Liver (tissue), 9 donors: ENCODE measurements around the gene GADD45GIP1. TPM values are rescaled to one million over a fixed set of nuclear protein-coding genes. Genes with fewer than 3 reads are reported as not detected.

ENCODE experiments used
- DNase-seq: peaks from one replicate; pipeline ENCODE4 v3.0.0-alpha.2; 2017; ENCODE audit warnings: low spot score
- H3K27ac ChIP-seq, 2 donors: one replicate each; pipeline ENCODE4 v1.7.0; 2013; ENCODE audit warnings: inconsistent platforms in 2 of 2, low read length in 2 of 2, control low read depth in 1 of 2, low read depth in 1 of 2, mild to moderate bottlenecking in 1 of 2
- H3K27me3 ChIP-seq, 4 donors: one replicate each; pipeline versions ENCODE4 v1.6.1 to v1.7.0; 2013; ENCODE audit warnings: low read length in 3 of 4, inconsistent platforms in 1 of 4, mild to moderate bottlenecking in 1 of 4, moderate library complexity in 1 of 4; ENCODE audit not compliant: control insufficient read depth in 4 of 4, insufficient read depth in 4 of 4
- H3K36me3 ChIP-seq, 4 donors: one replicate each; pipeline versions ENCODE4 v1.6.1 to v1.7.0; 2013; ENCODE audit warnings: low read length in 3 of 4, mild to moderate bottlenecking in 3 of 4, low read depth in 1 of 4, moderate library complexity in 1 of 4; ENCODE audit not compliant: control insufficient read depth in 4 of 4, insufficient read depth in 3 of 4
- H3K4me1 ChIP-seq, 4 donors: one replicate each; pipeline versions ENCODE4 v1.6.1 to v1.7.0; 2013; ENCODE audit warnings: low read length in 3 of 4, mild to moderate bottlenecking in 3 of 4, moderate library complexity in 1 of 4; ENCODE audit not compliant: control insufficient read depth in 4 of 4, insufficient read depth in 4 of 4
- H3K4me3 ChIP-seq, 3 donors: one replicate each; pipeline versions ENCODE4 v1.6.1 to v1.7.0; 2013; ENCODE audit warnings: low read length in 3 of 3, control low read depth in 1 of 3, low read depth in 1 of 3, mild to moderate bottlenecking in 1 of 3
- H3K9ac ChIP-seq, 2 donors: one replicate each; pipeline ENCODE4 v1.7.0; 2013; ENCODE audit warnings: low read length in 2 of 2, mild to moderate bottlenecking in 2 of 2, moderate library complexity in 2 of 2, control low read depth in 1 of 2, low read depth in 1 of 2
- H3K9me3 ChIP-seq, 4 donors: one replicate each; pipeline versions ENCODE4 v1.6.1 to v1.7.0; 2013; ENCODE audit warnings: low read length in 3 of 4; ENCODE audit not compliant: control insufficient read depth in 4 of 4
- ATF3 ChIP-seq: IDR thresholded peaks from 2 replicates; pipeline ENCODE4 v1.6.1; 2016; ENCODE audit warnings: antibody characterized with exemption
- CTCF ChIP-seq: fragments of 150-350 bp; IDR thresholded peaks from 2 replicates; pipeline ENCODE4 v1.5.1; 2017; ENCODE audit warnings: improper control_type of control experiment, low read depth, low read length; ENCODE audit not compliant: missing input control
- EGR1 ChIP-seq, 2 donors: IDR thresholded peaks; 2 replicates each; pipeline ENCODE4 v1.6.1; 2016 to 2018; ENCODE audit warnings: antibody characterized with exemption in 2 of 2, low read depth in 2 of 2
- FOXA1 ChIP-seq: IDR thresholded peaks from 2 replicates; pipeline ENCODE4 v1.6.1; 2016; ENCODE audit warnings: antibody characterized with exemption
- FOXA2 ChIP-seq: IDR thresholded peaks from 2 replicates; pipeline ENCODE4 v1.6.1; 2016; ENCODE audit warnings: antibody characterized with exemption
- GABPA ChIP-seq, 2 donors: IDR thresholded peaks in 1 of 2; conservative IDR thresholded peaks in 1 of 2; 2 replicates each; pipeline ENCODE4 v1.6.1; 2016; ENCODE audit warnings: antibody characterized with exemption in 2 of 2, mild to moderate bottlenecking in 1 of 2, moderate library complexity in 1 of 2
- HNF4A ChIP-seq, 2 donors: conservative IDR thresholded peaks; 2 replicates each; pipeline ENCODE4 v1.6.1; 2016; ENCODE audit warnings: antibody characterized with exemption in 2 of 2, mild to moderate bottlenecking in 2 of 2
- HNF4G ChIP-seq: IDR thresholded peaks from 2 replicates; pipeline ENCODE4 v1.6.1; 2016; ENCODE audit warnings: antibody characterized with exemption
- JUND ChIP-seq, 2 donors: IDR thresholded peaks; 2 replicates each; pipeline ENCODE4 v1.6.1; 2016; ENCODE audit warnings: antibody characterized with exemption in 2 of 2
- MAX ChIP-seq: IDR thresholded peaks from 2 replicates; pipeline ENCODE4 v1.6.1; 2016; ENCODE audit warnings: antibody characterized with exemption
- TAF1 ChIP-seq: conservative IDR thresholded peaks from 2 replicates; pipeline ENCODE4 v1.6.1; 2016; ENCODE audit warnings: antibody characterized with exemption, mild to moderate bottlenecking
- YY1 ChIP-seq: IDR thresholded peaks from 2 replicates; pipeline ENCODE4 v1.6.1; 2016; ENCODE audit warnings: antibody characterized with exemption, mild to moderate bottlenecking
- ZBTB33 ChIP-seq: IDR thresholded peaks from 2 replicates; pipeline ENCODE4 v1.6.1; 2016; ENCODE audit warnings: antibody characterized with exemption
- WGBS: extraction: QIAGEN DNeasy Blood & Tissue Kit; methylation state at CpG from one replicate; pipeline ENCODE4 v1.1.7; 2013; 5-methylcytosine and 5-hydroxymethylcytosine counted together
- polyA plus RNA-seq, 2 donors: library from polyadenylated mRNA; stranded (reverse) in 1 of 2; unstranded in 1 of 2; fragments of 200-250 nt in 1 of 2; fragments of >200 nt in 1 of 2; fragmentation: Nextera tagmentation in 1 of 2; extraction: Ambion mirVana in 1 of 2; gene quantifications; one replicate each; pipeline versions ENCODE4 v1.2.1 to v1.2.3, GENCODE V29; 2013 to 2015
- total RNA-seq, 2 donors: library from RNA; depleted of rRNA; stranded (reverse); fragments of >200 nt; gene quantifications; one replicate each; pipeline ENCODE4 v1.2.3, GENCODE V29; 2014
- donor health status: healthy.
- donor health status: healthy.
- donor health status: healthy.
- donor health status: healthy.
- donor health status: healthy.

The GADD45GIP1 gene
- total and polyA plus RNA-seq, 4 donors: 8.4 to 54.2 (median 22.9) TPM

- Histone ChIP-seq H3K4me1 (peaks cover 3 to 21% (median 12%) of the 10 kb centered on the region in 4 donors), H3K4me3 (no peak overlapping the region), H3K27me3 (no peaks in the 10 kb centered on the region), H3K27ac (no peak overlapping the region), H3K36me3 (no peaks in the 10 kb centered on the region), H3K9ac (no peak overlapping the region), H3K9me3 (no peaks in the 10 kb centered on the region)
- no peak for TF ChIP-seq FOXA2
- TF ChIP-seq JUND (IDR thresholded peaks at IDR 0.05): no peak
- TF ChIP-seq CTCF: no peak
- no peak for TF ChIP-seq ATF3
- TF ChIP-seq GABPA (IDR thresholded peaks at IDR 0.05 in 1 of 2, conservative IDR thresholded peaks at IDR 0.05 in 1 of 2): no peak
- no peak for TF ChIP-seq YY1
- TF ChIP-seq EGR1 (IDR thresholded peaks at IDR 0.05; ENCODE audit: low read depth in 2 of 2): no peak
- no peak for TF ChIP-seq MAX
- no peak for TF ChIP-seq TAF1
- TF ChIP-seq HNF4A (conservative IDR thresholded peaks at IDR 0.05): no peak
- WGBS: 94% methylated on average over 7 of the region's 7 CpGs
- no peak for DNase-seq
Measured at GRCh38 chr19:12993562-12993961, 36.5 kb upstream of the GADD45GIP1 start.

GRCh38 chr19:12992729-12993128 is 35.7 kb upstream of the GADD45GIP1 start:
- H3K9ac ChIP-seq: no peak overlapping the region
- no peak for DNase-seq
- WGBS: 95% methylated on average over 11 of the region's 11 CpGs
- no peak overlapping the region for H3K27ac ChIP-seq
- H3K9me3 ChIP-seq: no peaks in the 10 kb centered on the region
- no peaks in the 10 kb centered on the region for H3K27me3 ChIP-seq
- peaks cover 3 to 17% (median 11%) of the 10 kb centered on the region in 4 donors for H3K4me1 ChIP-seq
- no peaks in the 10 kb centered on the region for H3K36me3 ChIP-seq
- no peak overlapping the region for H3K4me3 ChIP-seq
- no peak for TF ChIP-seq CTCF

GRCh38 chr19:12991296-12991695 is 34.3 kb upstream of the GADD45GIP1 start:
- Histone ChIP-seq H3K4me3 (no peak overlapping the region), H3K36me3 (no peaks in the 10 kb centered on the region), H3K27me3 (no peaks in the 10 kb centered on the region), H3K9me3 (no peaks in the 10 kb centered on the region), H3K27ac (no peak overlapping the region), H3K9ac (no peak overlapping the region), H3K4me1 (peaks cover 0 to 5% (median 2%) of the 10 kb centered on the region in 4 donors)
- 92% methylated on average over 5 of the region's 5 CpGs for WGBS
- no peak for TF ChIP-seq ZBTB33
- TF ChIP-seq HNF4A (conservative IDR thresholded peaks at IDR 0.05): no peak
- TF ChIP-seq JUND (IDR thresholded peaks at IDR 0.05): no peak
- TF ChIP-seq CTCF: no peak
- TF ChIP-seq FOXA1: no peak
- TF ChIP-seq HNF4G: no peak
- DNase-seq: no peak
